SK-N-SH (cell line): ENCODE results near the gene CYFIP2. TPM values are rescaled to one million over a fixed set of nuclear protein-coding genes. Genes with fewer than 3 reads are reported as not detected.

Source experiments
- CTCF ChIA-PET: fragments of 300-600, 350-600 bp; formaldehyde crosslinking; extraction: SDS; loops from one replicate; lab custom pipeline; 2021; lab: Yijun Ruan, JAX
- POLR2A ChIA-PET: fragments of 350-600 bp; sonication (Branson Sonifier 250); formaldehyde crosslinking; extraction: SDS; loops from one replicate; lab custom pipeline; 2020; ENCODE audit warnings: antibody characterized with exemption, inconsistent platforms; lab: Yijun Ruan, JAX
- DNase-seq: peaks from one replicate; pipeline ENCODE4 v3.0.0; 2012
- H2AFZ ChIP-seq: fragments of 200-600 bp; sonication (generic); 2 replicates; pipeline ENCODE4 v1.8.1; 2016; ENCODE audit warnings: antibody characterized with exemption, mild to moderate bottlenecking, low read depth
- H3F3A ChIP-seq: fragments of 200-600 bp; sonication (generic); replicated peaks from 2 replicates; pipeline ENCODE3; 2016; ENCODE audit warnings: antibody characterized with exemption, mild to moderate bottlenecking; ENCODE audit not compliant: insufficient read depth
- H3K27ac ChIP-seq, 2 experiments: fragments of 200-500 bp in 1 of 2; fragments of 200-600 bp in 1 of 2; sonication (Bioruptor generic) in 1 of 2; sonication (generic), shearing (Covaris generic) in 1 of 2; 2 replicates each; pipeline versions ENCODE4 v1.5.1 to v1.6.1; 2014 to 2016; ENCODE audit warnings: low read depth in 2 of 2, inconsistent platforms in 1 of 2, low read length in 1 of 2, mild to moderate bottlenecking in 1 of 2, mixed read lengths in 1 of 2
- H3K27me3 ChIP-seq: fragments of 200-600 bp; sonication (generic), shearing (Covaris generic); 2 replicates; pipeline ENCODE4 v1.6.1; 2016; ENCODE audit warnings: mixed run types; ENCODE audit not compliant: insufficient read depth
- H3K36me3 ChIP-seq, 2 experiments: fragments of 200-500 bp in 1 of 2; fragments of 200-600 bp in 1 of 2; sonication (Bioruptor generic) in 1 of 2; sonication (generic) in 1 of 2; replicated peaks in 1 of 2; 2 replicates each; pipeline versions ENCODE3 to v1.5.1; 2014 to 2016; ENCODE audit warnings: low read length in 1 of 2, mild to moderate bottlenecking in 1 of 2; ENCODE audit not compliant: insufficient read depth in 2 of 2, control insufficient read depth in 1 of 2
- H3K4me1 ChIP-seq, 2 experiments: fragments of 200-500 bp in 1 of 2; fragments of 200-600 bp in 1 of 2; sonication (Bioruptor generic) in 1 of 2; sonication (generic), shearing (Covaris generic) in 1 of 2; 2 replicates each; pipeline versions ENCODE4 v1.5.1 to v1.6.1; 2014 to 2016; ENCODE audit warnings: low read depth in 1 of 2, low read length in 1 of 2, mixed run types in 1 of 2; ENCODE audit not compliant: insufficient read depth in 2 of 2, control insufficient read depth in 1 of 2
- H3K4me2 ChIP-seq: fragments of 200-600 bp; sonication (generic), shearing (Covaris generic); 2 replicates; pipeline ENCODE4 v1.6.1; 2017; ENCODE audit warnings: mixed run types
- H3K4me3 ChIP-seq, 2 experiments: fragments of 200-500 bp in 1 of 2; fragments of 200-600 bp in 1 of 2; sonication (Bioruptor generic) in 1 of 2; sonication (generic), shearing (Covaris generic) in 1 of 2; 2 replicates each; pipeline versions ENCODE4 v1.5.1 to v1.8.1; 2014 to 2016; ENCODE audit warnings: low read depth in 2 of 2, inconsistent platforms in 1 of 2, low read length in 1 of 2, mild to moderate bottlenecking in 1 of 2, mixed read lengths in 1 of 2, moderate library complexity in 1 of 2
- H3K79me2 ChIP-seq: fragments of 200-600 bp; sonication (generic); 2 replicates; pipeline ENCODE4 v1.8.1; 2017; ENCODE audit warnings: mild to moderate bottlenecking; ENCODE audit not compliant: insufficient read depth
- H3K9ac ChIP-seq: fragments of 200-600 bp; sonication (generic); 2 replicates; pipeline ENCODE4 v1.6.1; 2017; ENCODE audit warnings: mixed run types
- H3K9me2 ChIP-seq: fragments of 200-600 bp; sonication (generic); 2 replicates; pipeline ENCODE4 v1.6.1; 2017; ENCODE audit warnings: mixed run types
- H3K9me3 ChIP-seq: fragments of 200-600 bp; sonication (generic); 2 replicates; pipeline ENCODE4 v1.6.1; 2017; ENCODE audit warnings: mixed run types, mild to moderate bottlenecking, moderate library complexity
- H4K20me1 ChIP-seq: fragments of 200-600 bp; sonication (generic); 2 replicates; pipeline ENCODE4 v1.6.1; 2017; ENCODE audit warnings: mild to moderate bottlenecking, mixed run types; ENCODE audit not compliant: insufficient read depth
- CHD2 ChIP-seq: fragments of 150-350 bp; IDR thresholded peaks from 2 replicates; pipeline ENCODE4 v1.6.1; 2018; ENCODE audit warnings: low read length; ENCODE audit not compliant: partially characterized antibody
- CTCF ChIP-seq: fragments of 200-600 bp; sonication (generic); IDR thresholded peaks from 2 replicates; pipeline ENCODE4 v1.6.1; 2017; ENCODE audit warnings: antibody characterized with exemption, mild to moderate bottlenecking, moderate library complexity
- FOXM1 ChIP-seq: IDR thresholded peaks from 2 replicates; pipeline ENCODE4 v1.4.0; 2012; ENCODE audit warnings: low read depth, mild to moderate bottlenecking
- GABPA ChIP-seq: IDR thresholded peaks from 2 replicates; pipeline ENCODE4 v1.4.0; 2012; ENCODE audit warnings: low read depth, mild to moderate bottlenecking
- GATA2 ChIP-seq: sonication (generic); formaldehyde crosslinking; IDR thresholded peaks from 2 replicates; pipeline ENCODE4 v1.5.0; 2020; ENCODE audit warnings: mild to moderate bottlenecking, missing genetic modification reagents
- JUND ChIP-seq: IDR thresholded peaks from 2 replicates; pipeline ENCODE4 v1.4.0; 2012
- NRF1 ChIP-seq: IDR thresholded peaks from 2 replicates; pipeline ENCODE4 v1.6.1; 2012; ENCODE audit warnings: low read depth, mild to moderate bottlenecking, low read length
- PBX3 ChIP-seq: IDR thresholded peaks from 2 replicates; pipeline ENCODE4; 2012
- POLR2AphosphoS5 ChIP-seq: IDR thresholded peaks from 2 replicates; pipeline ENCODE4 v1.6.1; 2012; ENCODE audit warnings: low read depth, low read length
- RCOR1 ChIP-seq: fragments of 150-350 bp; IDR thresholded peaks from 2 replicates; pipeline ENCODE4 v1.6.1; 2017; ENCODE audit warnings: antibody characterized with exemption, low read length
- RFX5 ChIP-seq: IDR thresholded peaks from 2 replicates; pipeline ENCODE4 v1.6.1; 2012; ENCODE audit warnings: mild to moderate bottlenecking, improper control_type of control experiment, low read length
- RXRA ChIP-seq: IDR thresholded peaks from 2 replicates; pipeline ENCODE4 v1.4.0; 2012; ENCODE audit warnings: low read depth, mild to moderate bottlenecking, borderline replicate concordance
- TAF1 ChIP-seq: IDR thresholded peaks from 2 replicates; pipeline ENCODE4 v1.6.1; 2012; ENCODE audit warnings: low read depth, mild to moderate bottlenecking, low read length, moderate library complexity, borderline replicate concordance
- TCF12 ChIP-seq: IDR thresholded peaks from 2 replicates; pipeline ENCODE4 v1.4.0; 2012
- WGBS: methylation state at CpG from one replicate; pipeline ENCODE4 v1.1.6; 2017; ENCODE audit warnings: low lambda C conversion rate; 5-methylcytosine and 5-hydroxymethylcytosine counted together
- polyA plus RNA-seq, 3 experiments: library from polyadenylated mRNA; depleted of rRNA; stranded (reverse); fragments of >200 nt; gene quantifications; 2 replicates each; pipeline ENCODE4 v1.2.3, GENCODE V29; 2012
- TF ChIP-seq, protein P1 (sequence below): IDR thresholded peaks from 2 replicates; pipeline ENCODE4 v1.4.0; 2012; ENCODE audit warnings: low read depth, borderline replicate concordance
- TF ChIP-seq, protein P2 (sequence below): IDR thresholded peaks from 2 replicates; pipeline ENCODE4 v1.4.0; 2012; ENCODE audit warnings: low read depth, borderline replicate concordance
- TF ChIP-seq, protein P3 (sequence below): IDR thresholded peaks from 2 replicates; pipeline ENCODE4 v1.6.1; 2012; ENCODE audit warnings: mild to moderate bottlenecking, low read depth, low read length, moderate library complexity
- TF ChIP-seq, protein P4 (sequence below): fragments of 150-350 bp; IDR thresholded peaks from 2 replicates; pipeline ENCODE4 v1.6.1; 2016; ENCODE audit warnings: mild to moderate bottlenecking, low read depth, low read length

CYFIP2 gene
- polyA plus RNA-seq, 1 of the 3 experiments (the other 2 are of a cell fraction) = 20.1 TPM

GRCh38 chr5:157389103-157389502, 123.2 kb downstream of the CYFIP2 start:
- Histone ChIP-seq H3K9me3 (no peaks in the 10 kb centered on the region), H4K20me1 (no peaks in the 10 kb centered on the region), H3K9me2 (no peaks in the 10 kb centered on the region), H3F3A (peaks cover 56% of the 10 kb centered on the region), H3K27me3 (no peaks in the 10 kb centered on the region), H2AFZ (no peak overlapping the region), H3K36me3 (peaks cover 0 to 5% of the 10 kb centered on the region in 2 experiments), H3K4me1 (peaks cover 43 to 58% of the 10 kb centered on the region in 2 experiments), H3K4me3 (no peak overlapping the region), H3K79me2 (no peaks in the 10 kb centered on the region; the same call in 1 of the 2 replicates), H3K4me2 (no peak overlapping the region), H3K9ac (no peak overlapping the region), H3K27ac (peak overlapping the region; percentile 97 to 99; a peak in 3 of 4 replicates)
- no peak for DNase-seq
- 98% methylated on average over 8 of the region's 17 CpGs for WGBS
- ChIA-PET POLR2A (no interaction called here), CTCF (interaction anchor here (0.6 to 1.7 kb wide), 4 partner anchors 15 to 87 kb away, joined by 3 to 5 read pairs (median 4); no protein-coding TSS in a partner anchor)
- no peak for TF ChIP-seq RXRA
- no peak for TF ChIP-seq TCF12
- no peak for TF ChIP-seq POLR2AphosphoS5
- no peak for TF ChIP-seq TAF1
- no peak for TF ChIP-seq RFX5
- TF ChIP-seq CTCF = no peak
- TF ChIP-seq, protein P1, sequence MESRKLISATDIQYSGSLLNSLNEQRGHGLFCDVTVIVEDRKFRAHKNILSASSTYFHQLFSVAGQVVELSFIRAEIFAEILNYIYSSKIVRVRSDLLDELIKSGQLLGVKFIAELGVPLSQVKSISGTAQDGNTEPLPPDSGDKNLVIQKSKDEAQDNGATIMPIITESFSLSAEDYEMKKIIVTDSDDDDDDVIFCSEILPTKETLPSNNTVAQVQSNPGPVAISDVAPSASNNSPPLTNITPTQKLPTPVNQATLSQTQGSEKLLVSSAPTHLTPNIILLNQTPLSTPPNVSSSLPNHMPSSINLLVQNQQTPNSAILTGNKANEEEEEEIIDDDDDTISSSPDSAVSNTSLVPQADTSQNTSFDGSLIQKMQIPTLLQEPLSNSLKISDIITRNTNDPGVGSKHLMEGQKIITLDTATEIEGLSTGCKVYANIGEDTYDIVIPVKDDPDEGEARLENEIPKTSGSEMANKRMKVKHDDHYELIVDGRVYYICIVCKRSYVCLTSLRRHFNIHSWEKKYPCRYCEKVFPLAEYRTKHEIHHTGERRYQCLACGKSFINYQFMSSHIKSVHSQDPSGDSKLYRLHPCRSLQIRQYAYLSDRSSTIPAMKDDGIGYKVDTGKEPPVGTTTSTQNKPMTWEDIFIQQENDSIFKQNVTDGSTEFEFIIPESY = no peak
- TF ChIP-seq, protein P2, sequence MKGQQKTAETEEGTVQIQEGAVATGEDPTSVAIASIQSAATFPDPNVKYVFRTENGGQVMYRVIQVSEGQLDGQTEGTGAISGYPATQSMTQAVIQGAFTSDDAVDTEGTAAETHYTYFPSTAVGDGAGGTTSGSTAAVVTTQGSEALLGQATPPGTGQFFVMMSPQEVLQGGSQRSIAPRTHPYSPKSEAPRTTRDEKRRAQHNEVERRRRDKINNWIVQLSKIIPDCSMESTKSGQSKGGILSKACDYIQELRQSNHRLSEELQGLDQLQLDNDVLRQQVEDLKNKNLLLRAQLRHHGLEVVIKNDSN = no peak
- no peak for TF ChIP-seq RCOR1
- TF ChIP-seq GATA2 = no peak
- no peak for TF ChIP-seq GABPA
- TF ChIP-seq FOXM1 = no peak
- TF ChIP-seq, protein P3, sequence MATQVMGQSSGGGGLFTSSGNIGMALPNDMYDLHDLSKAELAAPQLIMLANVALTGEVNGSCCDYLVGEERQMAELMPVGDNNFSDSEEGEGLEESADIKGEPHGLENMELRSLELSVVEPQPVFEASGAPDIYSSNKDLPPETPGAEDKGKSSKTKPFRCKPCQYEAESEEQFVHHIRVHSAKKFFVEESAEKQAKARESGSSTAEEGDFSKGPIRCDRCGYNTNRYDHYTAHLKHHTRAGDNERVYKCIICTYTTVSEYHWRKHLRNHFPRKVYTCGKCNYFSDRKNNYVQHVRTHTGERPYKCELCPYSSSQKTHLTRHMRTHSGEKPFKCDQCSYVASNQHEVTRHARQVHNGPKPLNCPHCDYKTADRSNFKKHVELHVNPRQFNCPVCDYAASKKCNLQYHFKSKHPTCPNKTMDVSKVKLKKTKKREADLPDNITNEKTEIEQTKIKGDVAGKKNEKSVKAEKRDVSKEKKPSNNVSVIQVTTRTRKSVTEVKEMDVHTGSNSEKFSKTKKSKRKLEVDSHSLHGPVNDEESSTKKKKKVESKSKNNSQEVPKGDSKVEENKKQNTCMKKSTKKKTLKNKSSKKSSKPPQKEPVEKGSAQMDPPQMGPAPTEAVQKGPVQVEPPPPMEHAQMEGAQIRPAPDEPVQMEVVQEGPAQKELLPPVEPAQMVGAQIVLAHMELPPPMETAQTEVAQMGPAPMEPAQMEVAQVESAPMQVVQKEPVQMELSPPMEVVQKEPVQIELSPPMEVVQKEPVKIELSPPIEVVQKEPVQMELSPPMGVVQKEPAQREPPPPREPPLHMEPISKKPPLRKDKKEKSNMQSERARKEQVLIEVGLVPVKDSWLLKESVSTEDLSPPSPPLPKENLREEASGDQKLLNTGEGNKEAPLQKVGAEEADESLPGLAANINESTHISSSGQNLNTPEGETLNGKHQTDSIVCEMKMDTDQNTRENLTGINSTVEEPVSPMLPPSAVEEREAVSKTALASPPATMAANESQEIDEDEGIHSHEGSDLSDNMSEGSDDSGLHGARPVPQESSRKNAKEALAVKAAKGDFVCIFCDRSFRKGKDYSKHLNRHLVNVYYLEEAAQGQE = no peak
- no peak for TF ChIP-seq NRF1
- TF ChIP-seq JUND = no peak
- TF ChIP-seq, protein P4, sequence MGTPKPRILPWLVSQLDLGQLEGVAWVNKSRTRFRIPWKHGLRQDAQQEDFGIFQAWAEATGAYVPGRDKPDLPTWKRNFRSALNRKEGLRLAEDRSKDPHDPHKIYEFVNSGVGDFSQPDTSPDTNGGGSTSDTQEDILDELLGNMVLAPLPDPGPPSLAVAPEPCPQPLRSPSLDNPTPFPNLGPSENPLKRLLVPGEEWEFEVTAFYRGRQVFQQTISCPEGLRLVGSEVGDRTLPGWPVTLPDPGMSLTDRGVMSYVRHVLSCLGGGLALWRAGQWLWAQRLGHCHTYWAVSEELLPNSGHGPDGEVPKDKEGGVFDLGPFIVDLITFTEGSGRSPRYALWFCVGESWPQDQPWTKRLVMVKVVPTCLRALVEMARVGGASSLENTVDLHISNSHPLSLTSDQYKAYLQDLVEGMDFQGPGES = no peak
- no peak for TF ChIP-seq PBX3
- no peak for TF ChIP-seq CHD2
